ENCODE data around the gene COL4A1. TPM values are rescaled to one million over a fixed set of nuclear protein-coding genes. Genes with fewer than 3 reads are reported as not detected.

COL4A1 gene
- total RNA-seq, 2 donors from 2014 or later: 140 to 201 TPM

DNA sequence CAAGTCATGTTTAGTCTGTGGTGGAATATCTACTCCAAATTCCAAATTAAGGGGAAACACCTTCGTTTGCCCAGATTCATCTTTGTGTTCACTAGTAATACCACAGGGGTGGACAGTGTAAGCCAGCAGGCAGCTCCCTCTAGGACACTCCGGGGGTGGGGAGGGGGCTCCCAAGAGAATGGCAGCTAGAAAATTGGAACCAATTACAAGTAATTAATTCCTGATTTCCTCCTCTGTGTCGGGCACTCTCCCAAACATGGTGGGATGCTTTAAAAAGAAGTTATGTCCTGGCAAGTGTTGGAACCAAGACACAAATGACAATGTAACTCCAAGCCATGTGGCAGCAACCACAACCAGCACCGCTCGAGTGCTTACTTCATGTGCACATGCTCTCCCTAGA is 5.9 kb downstream of the COL4A1 start:
- TF ChIP-seq, protein P1, sequence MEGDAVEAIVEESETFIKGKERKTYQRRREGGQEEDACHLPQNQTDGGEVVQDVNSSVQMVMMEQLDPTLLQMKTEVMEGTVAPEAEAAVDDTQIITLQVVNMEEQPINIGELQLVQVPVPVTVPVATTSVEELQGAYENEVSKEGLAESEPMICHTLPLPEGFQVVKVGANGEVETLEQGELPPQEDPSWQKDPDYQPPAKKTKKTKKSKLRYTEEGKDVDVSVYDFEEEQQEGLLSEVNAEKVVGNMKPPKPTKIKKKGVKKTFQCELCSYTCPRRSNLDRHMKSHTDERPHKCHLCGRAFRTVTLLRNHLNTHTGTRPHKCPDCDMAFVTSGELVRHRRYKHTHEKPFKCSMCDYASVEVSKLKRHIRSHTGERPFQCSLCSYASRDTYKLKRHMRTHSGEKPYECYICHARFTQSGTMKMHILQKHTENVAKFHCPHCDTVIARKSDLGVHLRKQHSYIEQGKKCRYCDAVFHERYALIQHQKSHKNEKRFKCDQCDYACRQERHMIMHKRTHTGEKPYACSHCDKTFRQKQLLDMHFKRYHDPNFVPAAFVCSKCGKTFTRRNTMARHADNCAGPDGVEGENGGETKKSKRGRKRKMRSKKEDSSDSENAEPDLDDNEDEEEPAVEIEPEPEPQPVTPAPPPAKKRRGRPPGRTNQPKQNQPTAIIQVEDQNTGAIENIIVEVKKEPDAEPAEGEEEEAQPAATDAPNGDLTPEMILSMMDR (IDR thresholded peaks at IDR 0.05): no peak
- peak overlapping the region; percentile 97 to 99 for H3K27ac ChIP-seq
- H3K27me3 ChIP-seq: no peaks in the 10 kb centered on the region
- H3K4me3 ChIP-seq: no peak overlapping the region
- H3K9me3 ChIP-seq: no peaks in the 10 kb centered on the region
- DNase-seq (ENCODE audit: low spot score): peak; percentile 48
- peaks cover 0 to 86% of the 10 kb centered on the region in 2 donors for H3K4me1 ChIP-seq
- peaks cover 6% of the 10 kb centered on the region for H3K36me3 ChIP-seq

DNA sequence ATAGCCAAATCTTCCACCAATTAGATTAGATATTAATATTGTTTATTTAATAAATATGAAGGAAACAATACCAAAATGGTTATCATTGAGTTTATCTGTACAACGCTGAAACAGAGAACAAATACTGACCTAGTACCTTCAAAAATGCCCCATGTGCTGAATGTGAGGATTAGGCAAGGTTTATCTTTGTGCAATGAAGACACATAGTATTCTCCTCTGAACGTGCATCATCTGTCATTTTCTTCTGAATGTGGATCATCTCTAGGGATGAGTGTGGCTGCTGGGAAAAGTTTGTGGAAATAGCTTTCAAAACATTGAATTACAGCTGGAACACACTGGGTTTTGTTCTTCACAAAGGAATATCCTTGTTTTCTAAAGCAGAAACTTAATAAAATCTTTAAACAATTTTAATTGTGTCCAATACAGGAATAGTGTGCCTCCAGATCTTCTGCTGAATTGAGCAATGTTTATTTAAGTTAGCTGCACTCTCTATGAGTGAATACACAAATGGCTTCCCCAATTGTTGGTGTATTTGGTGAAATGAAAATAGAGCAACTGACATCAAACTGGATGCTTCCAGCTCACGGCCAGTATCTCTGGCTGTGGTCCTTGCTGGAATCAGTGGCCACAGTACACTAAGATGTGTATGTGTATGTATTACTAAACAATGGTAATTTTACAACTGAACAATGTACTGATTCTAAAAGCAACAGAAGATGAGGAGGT is 6.7 kb downstream of the COL4A1 start:
- TF ChIP-seq, protein P1 (IDR thresholded peaks at IDR 0.05): no peak
- H3K27me3 ChIP-seq: no peaks in the 10 kb centered on the region
- H3K36me3 ChIP-seq: peaks cover 6% of the 10 kb centered on the region
- peaks cover 0 to 86% of the 10 kb centered on the region in 2 donors for H3K4me1 ChIP-seq
- no peak overlapping the region for H3K4me3 ChIP-seq
- no peaks in the 10 kb centered on the region for H3K9me3 ChIP-seq
- peak overlapping the region; percentile 97 to 99 for H3K27ac ChIP-seq
- peak; percentile 18 for DNase-seq (ENCODE audit: low spot score)

DNA sequence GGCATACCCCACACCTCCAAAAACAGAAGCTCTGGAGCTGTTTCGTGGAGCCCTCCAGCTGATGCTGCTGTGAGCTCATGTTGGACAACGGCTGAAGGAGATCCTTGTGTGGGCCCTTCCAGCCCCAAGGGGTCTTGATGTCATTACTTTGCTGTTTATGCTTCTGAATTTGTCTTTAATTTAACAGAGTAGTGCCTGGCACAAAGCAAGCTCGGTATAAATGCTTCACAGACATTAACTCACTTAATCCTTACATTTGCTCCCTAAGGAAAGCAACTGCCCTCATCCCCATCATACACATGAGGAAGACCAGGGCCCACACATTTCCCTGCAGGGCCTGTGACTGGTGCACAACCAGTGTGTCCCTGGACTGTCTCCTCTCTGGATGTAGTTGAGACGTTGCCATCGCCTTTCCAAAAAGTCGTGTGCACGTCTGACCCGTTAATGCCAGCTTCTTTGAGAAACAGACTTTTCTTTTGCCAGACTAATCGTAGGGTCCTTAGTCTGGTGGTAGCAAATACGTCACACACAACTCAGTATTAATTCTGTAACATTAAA is 7.6 kb downstream of the COL4A1 start:
- DNase-seq (ENCODE audit: low spot score): no peak
- Histone ChIP-seq H3K9me3 (no peaks in the 10 kb centered on the region), H3K27ac (peak overlapping the region; percentile 42 to 97), H3K36me3 (peaks cover 6% of the 10 kb centered on the region), H3K4me3 (peak overlapping the region in 1 of 2 donors; percentile 18), H3K27me3 (no peaks in the 10 kb centered on the region), H3K4me1 (peaks cover 0 to 87% of the 10 kb centered on the region in 2 donors)
- TF ChIP-seq, protein P1 (IDR thresholded peaks at IDR 0.05): no peak

DNA sequence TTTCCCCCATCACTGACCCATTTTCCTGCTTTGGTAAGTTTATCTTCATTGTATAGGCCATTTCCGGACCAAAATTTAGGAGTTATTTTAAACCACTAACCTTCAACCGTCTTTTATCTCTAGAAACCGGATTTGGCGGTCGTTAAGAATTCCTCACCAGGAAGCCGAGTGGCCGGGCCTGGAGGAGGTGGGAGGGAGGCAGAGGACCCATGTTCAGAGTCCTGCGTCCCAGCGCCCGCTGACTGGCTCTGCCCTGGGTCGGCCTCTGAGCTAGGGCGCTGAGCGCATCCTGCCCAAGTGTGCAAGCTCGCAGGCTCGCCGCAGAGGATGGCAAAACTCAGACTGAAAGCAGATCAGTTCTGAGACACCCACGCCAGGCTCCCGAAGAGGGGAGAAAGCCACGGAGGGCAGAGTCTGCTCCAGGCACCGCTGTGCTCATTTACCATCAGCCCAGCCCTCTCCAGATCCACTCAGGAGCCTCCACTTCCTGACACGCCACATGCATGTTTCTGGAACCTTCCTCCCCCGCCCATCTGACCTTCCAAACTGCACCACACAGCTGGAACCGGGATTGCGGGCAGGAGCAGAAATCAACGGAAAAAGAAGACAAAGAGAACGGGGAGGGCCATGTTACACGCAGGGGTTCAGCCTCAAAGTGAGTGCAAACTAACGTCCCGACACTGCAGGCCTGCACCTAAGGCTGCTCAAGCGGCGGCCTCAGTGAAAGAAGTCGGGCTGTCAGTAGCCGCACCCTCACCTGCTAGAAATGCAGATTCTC is 8.3 kb downstream of the COL4A1 start:
- TF ChIP-seq, protein P1 (IDR thresholded peaks at IDR 0.05): no peak
- Histone ChIP-seq H3K27ac (peak overlapping the region; percentile 42 to 97), H3K4me1 (peaks cover 0 to 87% of the 10 kb centered on the region in 2 donors), H3K4me3 (peak overlapping the region in 1 of 2 donors; percentile 18), H3K36me3 (peaks cover 6% of the 10 kb centered on the region), H3K9me3 (no peaks in the 10 kb centered on the region), H3K27me3 (no peaks in the 10 kb centered on the region)
- DNase-seq (ENCODE audit: low spot score): peak; percentile 65

DNA sequence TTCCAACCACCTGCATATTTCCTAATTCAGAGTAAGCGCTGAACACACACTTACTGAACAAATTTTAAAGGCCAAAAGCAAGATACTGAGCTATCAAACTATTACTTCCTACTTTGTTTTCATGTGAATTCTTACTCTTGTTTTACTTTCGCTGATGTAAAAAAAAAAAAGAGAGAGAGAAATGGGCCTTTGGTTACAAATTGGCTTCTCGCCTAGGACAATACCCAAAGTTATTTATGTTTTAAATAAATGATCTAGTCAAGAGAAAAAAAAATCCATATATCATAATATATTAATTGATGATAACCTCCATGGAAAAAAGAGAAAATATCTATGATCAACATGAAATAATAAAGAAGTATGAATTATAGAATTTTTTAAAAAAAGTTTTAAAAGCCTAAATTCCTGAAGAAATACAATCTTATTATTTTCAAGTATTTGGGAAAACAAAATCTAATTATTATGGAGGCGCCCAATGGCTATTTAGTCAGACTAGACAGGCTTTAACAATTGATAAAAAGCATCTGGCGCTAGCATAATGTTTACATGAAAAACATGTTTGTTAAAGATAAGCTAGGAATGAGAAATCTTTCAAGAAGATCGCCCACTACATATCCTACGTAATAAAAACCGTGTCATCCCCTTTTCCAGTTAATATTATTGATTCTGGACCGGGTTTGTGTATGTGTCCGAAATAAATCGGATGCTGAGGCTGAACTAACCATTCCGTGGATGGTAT is 9.0 kb downstream of the COL4A1 start:
- Histone ChIP-seq H3K4me1 (peaks cover 0 to 87% of the 10 kb centered on the region in 2 donors), H3K27me3 (no peaks in the 10 kb centered on the region), H3K9me3 (no peaks in the 10 kb centered on the region), H3K27ac (peak overlapping the region; percentile 42 to 97), H3K36me3 (peaks cover 6% of the 10 kb centered on the region), H3K4me3 (peak overlapping the region in 1 of 2 donors; percentile 18)
- TF ChIP-seq, protein P1 (IDR thresholded peaks at IDR 0.05): no peak
- no peak for DNase-seq (ENCODE audit: low spot score)

All from right atrium auricular region (tissue), 2 donors.